Ishikawa (cell line): ENCODE results near the gene PTPRD.

Experiments used
- CEBPB ChIP-seq: IDR thresholded peaks from 2 replicates; pipeline ENCODE4 v1.6.1; 2012
- CREB1 ChIP-seq: IDR thresholded peaks from 2 replicates; pipeline ENCODE4 v1.6.1; 2012; ENCODE audit warnings: low read depth
- EGR1 ChIP-seq: IDR thresholded peaks from 2 replicates; pipeline ENCODE4 v1.6.1; 2012
- EP300 ChIP-seq: IDR thresholded peaks from 2 replicates; pipeline ENCODE4 v1.6.1; 2012; ENCODE audit warnings: borderline replicate concordance
- FOXM1 ChIP-seq: IDR thresholded peaks from 2 replicates; pipeline ENCODE4 v1.6.1; 2012; ENCODE audit warnings: low read depth, borderline replicate concordance
- NFIC ChIP-seq: IDR thresholded peaks from 2 replicates; pipeline ENCODE4 v1.6.1; 2012
- RAD21 ChIP-seq: IDR thresholded peaks from 2 replicates; pipeline ENCODE4 v1.6.1; 2012; ENCODE audit warnings: low read depth
- TAF1 ChIP-seq: IDR thresholded peaks from 2 replicates; pipeline ENCODE4 v1.6.1; 2012; ENCODE audit warnings: low read depth, mild to moderate bottlenecking
- TCF12 ChIP-seq: IDR thresholded peaks from 2 replicates; pipeline ENCODE4 v1.6.1; 2012; ENCODE audit warnings: low read depth
- TEAD4 ChIP-seq: IDR thresholded peaks from 2 replicates; pipeline ENCODE4 v1.6.1; 2012
- YY1 ChIP-seq: IDR thresholded peaks from 2 replicates; pipeline ENCODE4 v1.6.1; 2012; ENCODE audit warnings: low read depth
- ZBTB7A ChIP-seq: IDR thresholded peaks from 2 replicates; pipeline ENCODE4 v1.6.1; 2012; ENCODE audit warnings: low read depth
- TF ChIP-seq, protein P1 (sequence below): IDR thresholded peaks from 2 replicates; pipeline ENCODE4 v1.6.1; 2012
- TF ChIP-seq, protein P2 (sequence below): IDR thresholded peaks from 2 replicates; pipeline ENCODE4 v1.6.1; 2012
- TF ChIP-seq, protein P3 (sequence below): IDR thresholded peaks from 2 replicates; pipeline ENCODE4 v1.6.1; 2012; ENCODE audit warnings: low read depth, mild to moderate bottlenecking

Gene PTPRD

DNA sequence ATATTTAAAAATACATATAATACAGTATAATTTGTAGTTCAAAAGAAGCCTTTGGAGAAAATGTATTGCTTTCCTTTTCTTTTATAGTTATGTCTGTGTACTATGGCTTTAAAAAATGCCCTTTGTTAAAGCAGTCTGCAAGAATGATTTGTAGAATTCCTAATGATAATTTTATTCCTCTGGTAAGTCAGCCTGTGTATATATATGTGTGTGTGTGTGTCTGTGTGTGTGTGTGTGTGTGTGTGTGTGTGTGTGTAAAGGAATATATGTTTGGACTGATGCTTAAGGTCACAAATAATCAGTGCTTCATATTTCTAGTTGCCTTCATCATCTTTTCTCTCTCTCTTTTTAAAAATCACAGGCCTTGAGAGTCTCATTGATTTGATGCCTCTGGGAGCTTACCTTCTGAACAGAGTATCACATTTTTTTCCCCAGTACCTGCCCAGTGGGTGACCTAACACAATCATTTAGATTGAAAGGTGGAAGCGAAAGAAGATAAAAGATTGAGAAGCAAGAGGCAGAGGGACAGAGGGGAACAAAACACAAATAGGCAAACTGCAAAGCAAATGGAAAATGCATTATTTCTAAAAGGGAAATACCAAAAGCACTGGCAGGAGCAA lies 2104.0 kb downstream of the PTPRD start:
- no peak for TF ChIP-seq TEAD4
- no peak for TF ChIP-seq YY1
- no peak for TF ChIP-seq TAF1
- TF ChIP-seq EGR1 = no peak
- TF ChIP-seq CREB1 = no peak
- TF ChIP-seq, protein P1, sequence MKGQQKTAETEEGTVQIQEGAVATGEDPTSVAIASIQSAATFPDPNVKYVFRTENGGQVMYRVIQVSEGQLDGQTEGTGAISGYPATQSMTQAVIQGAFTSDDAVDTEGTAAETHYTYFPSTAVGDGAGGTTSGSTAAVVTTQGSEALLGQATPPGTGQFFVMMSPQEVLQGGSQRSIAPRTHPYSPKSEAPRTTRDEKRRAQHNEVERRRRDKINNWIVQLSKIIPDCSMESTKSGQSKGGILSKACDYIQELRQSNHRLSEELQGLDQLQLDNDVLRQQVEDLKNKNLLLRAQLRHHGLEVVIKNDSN = no peak
- no peak for TF ChIP-seq EP300
- no peak for TF ChIP-seq NFIC
- TF ChIP-seq, protein P2, sequence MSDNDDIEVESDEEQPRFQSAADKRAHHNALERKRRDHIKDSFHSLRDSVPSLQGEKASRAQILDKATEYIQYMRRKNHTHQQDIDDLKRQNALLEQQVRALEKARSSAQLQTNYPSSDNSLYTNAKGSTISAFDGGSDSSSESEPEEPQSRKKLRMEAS = no peak
- TF ChIP-seq RAD21 = no peak
- TF ChIP-seq FOXM1 = no peak
- no peak for TF ChIP-seq CEBPB
- TF ChIP-seq, protein P3, sequence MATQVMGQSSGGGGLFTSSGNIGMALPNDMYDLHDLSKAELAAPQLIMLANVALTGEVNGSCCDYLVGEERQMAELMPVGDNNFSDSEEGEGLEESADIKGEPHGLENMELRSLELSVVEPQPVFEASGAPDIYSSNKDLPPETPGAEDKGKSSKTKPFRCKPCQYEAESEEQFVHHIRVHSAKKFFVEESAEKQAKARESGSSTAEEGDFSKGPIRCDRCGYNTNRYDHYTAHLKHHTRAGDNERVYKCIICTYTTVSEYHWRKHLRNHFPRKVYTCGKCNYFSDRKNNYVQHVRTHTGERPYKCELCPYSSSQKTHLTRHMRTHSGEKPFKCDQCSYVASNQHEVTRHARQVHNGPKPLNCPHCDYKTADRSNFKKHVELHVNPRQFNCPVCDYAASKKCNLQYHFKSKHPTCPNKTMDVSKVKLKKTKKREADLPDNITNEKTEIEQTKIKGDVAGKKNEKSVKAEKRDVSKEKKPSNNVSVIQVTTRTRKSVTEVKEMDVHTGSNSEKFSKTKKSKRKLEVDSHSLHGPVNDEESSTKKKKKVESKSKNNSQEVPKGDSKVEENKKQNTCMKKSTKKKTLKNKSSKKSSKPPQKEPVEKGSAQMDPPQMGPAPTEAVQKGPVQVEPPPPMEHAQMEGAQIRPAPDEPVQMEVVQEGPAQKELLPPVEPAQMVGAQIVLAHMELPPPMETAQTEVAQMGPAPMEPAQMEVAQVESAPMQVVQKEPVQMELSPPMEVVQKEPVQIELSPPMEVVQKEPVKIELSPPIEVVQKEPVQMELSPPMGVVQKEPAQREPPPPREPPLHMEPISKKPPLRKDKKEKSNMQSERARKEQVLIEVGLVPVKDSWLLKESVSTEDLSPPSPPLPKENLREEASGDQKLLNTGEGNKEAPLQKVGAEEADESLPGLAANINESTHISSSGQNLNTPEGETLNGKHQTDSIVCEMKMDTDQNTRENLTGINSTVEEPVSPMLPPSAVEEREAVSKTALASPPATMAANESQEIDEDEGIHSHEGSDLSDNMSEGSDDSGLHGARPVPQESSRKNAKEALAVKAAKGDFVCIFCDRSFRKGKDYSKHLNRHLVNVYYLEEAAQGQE = no peak
- no peak for TF ChIP-seq ZBTB7A
- no peak for TF ChIP-seq TCF12

DNA sequence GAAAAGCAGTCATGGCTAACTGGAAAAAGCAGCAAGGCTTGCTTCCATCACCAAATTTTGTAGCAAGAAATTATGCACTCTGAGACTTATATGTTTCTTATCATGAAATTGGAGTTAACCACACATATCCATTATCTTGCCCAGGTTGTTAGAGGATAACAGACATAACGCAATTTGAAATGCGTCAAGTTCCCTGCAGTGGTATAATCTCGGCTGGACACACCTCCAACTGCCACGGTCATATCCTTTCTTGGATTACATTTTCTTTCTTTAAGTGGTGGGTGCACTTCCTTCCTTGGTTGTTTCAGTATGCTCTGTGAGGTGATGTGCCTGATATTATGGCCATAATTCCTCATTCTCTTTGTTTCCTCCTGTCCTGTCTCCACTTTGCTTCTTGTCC lies 2118.2 kb downstream of the PTPRD start:
- TF ChIP-seq ZBTB7A (no peak), TAF1 (no peak), TEAD4 (no peak)
- TF ChIP-seq, protein P2 = no peak
- TF ChIP-seq, protein P1 = no peak

DNA sequence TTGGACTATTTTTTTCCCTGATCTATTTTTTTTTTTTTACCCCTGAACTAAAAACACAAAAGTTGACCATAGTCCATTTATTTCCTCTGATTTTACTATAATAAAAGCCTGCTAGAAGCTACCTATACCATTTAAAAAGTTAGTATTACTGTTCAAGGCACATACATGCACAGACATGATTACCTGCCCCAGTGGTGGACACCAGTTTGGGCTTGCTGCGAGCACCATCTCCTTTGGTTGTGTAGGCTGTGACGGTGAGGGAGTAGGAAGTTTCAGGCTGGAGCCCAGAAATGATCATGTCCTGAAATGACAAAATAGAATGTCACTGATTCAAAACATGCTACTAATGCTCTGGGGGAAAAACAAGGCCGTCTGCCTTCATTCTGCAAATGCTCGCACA lies 2120.1 kb downstream of the PTPRD start:
- TF ChIP-seq EGR1 (no peak), EP300 (no peak), TEAD4 (no peak), ZBTB7A (no peak), FOXM1 (no peak), NFIC (no peak)
- TF ChIP-seq, protein P2 = no peak
- TF ChIP-seq, protein P3 = no peak

DNA sequence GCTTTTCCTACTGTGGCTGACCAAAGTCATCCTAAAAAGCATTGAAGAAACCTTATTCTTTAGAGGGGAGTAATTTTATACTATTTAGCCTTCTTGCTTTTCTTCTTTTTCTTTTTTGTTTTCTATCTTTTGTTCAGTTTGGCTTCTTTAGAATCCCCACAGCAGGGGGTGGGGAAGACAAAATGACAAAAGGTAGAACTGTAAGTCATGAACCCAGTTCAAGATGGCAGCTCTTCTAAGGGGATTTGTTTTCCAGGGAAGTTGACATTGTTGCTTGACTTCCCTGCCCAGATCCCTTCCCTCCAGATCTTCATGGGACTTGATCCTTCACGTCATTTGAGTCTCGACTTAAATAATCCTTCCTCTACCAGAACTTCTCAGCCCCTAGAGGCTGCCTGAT lies 2120.8 kb downstream of the PTPRD start:
- TF ChIP-seq TEAD4 = no peak
- TF ChIP-seq ZBTB7A = no peak
- no peak for TF ChIP-seq CEBPB
- no peak for TF ChIP-seq TCF12
- no peak for TF ChIP-seq CREB1
- TF ChIP-seq EP300 = no peak
- no peak for TF ChIP-seq NFIC
- TF ChIP-seq YY1 = no peak
- no peak for TF ChIP-seq TAF1
- TF ChIP-seq, protein P2 = no peak
- TF ChIP-seq, protein P1 = no peak
- no peak for TF ChIP-seq EGR1
- TF ChIP-seq, protein P3 = no peak
- TF ChIP-seq RAD21 = no peak
- no peak for TF ChIP-seq FOXM1
